Eye (tissue), 1 donor: ENCODE data around the gene KAT7.
A peak's percentile ranks its signal among the peaks of the same experiment; 100 is the strongest.

Experiments used
- DNase-seq: peaks from one replicate; pipeline ENCODE4 v3.0.0-alpha.2; 2015

KAT7 gene

DNA sequence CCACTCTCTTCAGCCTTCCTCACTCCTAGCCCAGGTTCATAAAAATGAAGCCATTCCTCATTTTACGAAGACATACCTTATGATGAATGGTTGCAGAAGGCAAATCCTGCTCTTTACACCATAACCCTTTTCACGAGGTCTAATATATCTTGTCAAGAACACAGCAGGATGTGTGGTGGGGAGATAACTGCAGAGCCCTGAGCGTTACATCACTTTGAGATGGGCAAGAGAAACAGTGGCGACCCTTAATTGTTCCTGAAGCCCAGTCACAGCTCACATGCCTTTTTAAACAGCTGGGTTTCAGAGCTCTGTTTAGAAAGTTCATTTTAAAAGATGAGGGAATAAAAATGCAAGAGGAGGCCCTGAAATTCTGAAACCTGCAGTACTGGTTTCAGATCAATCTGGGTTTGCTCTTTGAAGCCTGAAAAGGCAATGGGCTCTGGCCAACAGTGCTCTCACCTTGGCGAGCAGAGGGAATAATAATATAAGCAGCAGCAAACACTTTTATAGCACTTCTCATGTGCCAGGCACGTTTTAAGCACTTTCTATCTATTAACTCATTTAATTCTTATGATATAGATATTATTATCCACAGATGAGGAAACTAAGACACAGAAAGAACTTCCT is 27.4 kb upstream of the KAT7 start:
- DNase-seq = no peak

DNA sequence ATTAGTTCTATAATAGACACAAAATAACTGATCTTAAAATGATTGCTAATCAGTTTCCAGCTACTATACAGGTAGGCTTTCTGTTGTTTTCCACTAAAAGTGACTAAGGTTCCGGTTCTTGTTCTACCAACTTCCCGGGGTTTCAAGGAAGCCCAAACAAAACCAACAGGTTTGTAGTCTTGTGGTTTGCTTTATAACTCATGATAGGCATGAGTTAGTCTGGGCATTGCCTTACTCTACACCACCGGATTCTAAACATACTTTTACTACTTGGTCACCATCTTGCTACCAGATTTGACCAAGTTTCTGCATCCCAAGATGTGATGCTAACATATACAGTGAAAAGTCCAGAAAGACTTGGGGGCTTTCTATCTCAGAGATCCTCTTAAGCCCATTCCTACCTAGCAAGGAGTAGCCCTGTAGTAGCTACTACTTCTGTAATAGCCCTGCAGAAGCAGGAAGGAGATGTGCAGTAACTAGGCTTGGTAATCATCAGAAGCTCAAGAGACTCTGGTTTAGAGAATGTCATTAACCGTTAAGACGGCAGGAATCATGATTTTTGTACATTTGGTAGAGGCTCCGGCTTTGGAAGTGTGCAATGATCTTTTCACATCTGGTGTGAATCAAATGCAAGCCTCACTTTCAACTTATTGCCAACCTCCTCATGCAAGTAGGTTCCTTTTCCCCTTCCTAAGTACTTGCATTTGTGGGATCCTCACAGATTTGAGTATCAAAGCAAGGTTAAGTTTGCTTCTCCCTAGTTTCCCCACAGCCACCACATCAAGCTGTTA is 26.1 kb upstream of the KAT7 start:
- DNase-seq = peak; percentile 48

DNA sequence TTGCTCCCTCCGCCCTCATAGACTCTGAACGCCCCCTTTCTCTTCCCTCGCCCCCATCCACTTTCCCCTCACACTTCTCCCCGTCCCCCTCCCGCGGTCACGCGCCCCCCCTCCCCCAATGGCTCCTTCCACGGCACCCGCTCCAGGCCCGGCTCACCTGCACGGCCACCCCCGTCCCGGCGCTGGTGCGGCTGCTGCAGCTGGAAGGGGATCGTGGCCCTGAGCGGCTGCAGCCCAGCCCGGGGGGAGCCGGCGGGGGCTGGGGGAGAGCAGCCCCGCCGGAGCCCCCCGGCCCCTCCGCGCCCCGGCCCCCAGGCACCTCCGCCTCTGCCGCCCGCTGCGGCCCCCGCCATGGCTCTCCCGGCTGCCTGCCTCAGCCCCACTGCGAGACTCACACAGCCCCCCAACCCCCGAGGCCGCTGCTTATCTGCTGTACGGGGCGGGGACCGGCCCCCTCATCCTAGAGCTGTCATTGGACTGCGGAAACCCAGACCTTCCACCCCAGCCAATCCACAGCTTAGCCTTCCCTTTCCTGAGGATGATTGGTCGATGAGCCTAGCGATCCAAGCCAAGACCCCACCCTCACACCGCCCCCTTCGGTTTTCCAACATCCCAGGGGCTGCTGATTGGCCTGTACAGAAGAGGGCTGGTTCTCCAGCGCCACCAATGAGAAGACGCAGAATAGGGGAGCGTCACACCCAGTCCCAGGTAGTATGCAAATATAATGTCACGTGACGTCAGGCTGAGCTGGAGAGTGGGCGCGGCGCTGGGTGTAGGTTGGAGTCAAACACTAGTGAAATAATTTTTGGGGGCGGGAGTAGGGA is 24.5 kb upstream of the KAT7 start, which contains the start of gene FAM117A:
TSS of gene FAM117A (minus strand) at position 397 of the 824 bp plus-strand sequence. CDS start at position 353, 44 bp downstream.
- DNase-seq = peak; percentile 99

DNA sequence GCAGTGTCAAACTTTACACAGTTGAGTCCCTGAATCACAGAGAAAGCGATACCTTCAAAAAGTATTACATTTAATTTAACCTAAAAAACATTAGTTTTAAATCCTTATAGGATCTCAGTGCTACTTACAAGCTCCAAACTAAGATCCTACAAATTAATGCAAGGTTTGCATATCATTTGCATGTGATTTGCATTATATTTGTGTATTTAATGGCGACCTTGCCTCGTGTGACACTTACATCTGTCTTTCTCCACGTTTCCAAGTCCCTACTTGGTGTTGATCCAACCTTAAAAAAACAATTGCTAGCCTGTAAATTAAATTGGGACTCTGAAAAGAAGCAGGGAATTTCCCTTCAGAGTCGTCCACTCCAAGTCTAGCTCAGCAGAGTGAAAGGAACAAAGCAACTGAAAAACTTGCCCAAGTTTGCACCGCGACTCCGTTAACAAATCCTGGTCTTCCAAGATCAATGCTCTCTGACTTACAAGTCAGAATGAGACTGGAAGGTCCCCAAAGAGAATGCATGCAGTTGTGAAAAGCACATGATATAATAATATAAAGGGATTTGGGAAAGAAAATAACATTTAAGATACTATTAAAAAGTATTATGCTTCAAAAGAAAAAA is 23.8 kb upstream of the KAT7 start:
- DNase-seq = no peak

DNA sequence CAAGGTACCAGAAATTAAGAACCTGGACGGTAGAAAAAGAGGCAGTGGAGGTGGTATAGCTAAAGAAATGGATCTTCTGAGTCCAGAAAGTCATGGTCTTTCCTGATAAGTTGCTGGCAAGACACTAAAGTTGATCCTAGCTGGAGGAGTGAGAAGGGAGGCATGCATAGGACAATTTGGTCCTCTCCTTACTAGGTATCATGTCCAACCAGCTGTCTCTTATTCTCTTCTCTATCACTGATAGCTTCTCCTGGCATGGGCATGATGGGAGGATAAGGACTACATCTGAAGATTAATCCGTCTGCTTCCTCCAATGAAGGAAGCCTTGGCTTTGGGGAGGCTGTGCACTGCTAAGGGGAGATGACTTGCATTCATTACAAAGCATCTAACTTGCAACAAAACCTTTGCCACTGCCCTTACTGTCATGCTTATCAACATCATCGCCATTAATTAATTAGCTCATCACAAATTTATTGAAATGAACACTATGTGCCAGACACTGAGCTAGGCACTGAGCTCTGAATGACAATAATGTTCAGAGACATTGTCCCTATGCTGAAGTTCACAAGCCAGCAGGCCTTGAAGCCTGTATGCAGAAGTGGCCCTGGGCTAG is 21.5 kb upstream of the KAT7 start:
- no peak for DNase-seq

DNA sequence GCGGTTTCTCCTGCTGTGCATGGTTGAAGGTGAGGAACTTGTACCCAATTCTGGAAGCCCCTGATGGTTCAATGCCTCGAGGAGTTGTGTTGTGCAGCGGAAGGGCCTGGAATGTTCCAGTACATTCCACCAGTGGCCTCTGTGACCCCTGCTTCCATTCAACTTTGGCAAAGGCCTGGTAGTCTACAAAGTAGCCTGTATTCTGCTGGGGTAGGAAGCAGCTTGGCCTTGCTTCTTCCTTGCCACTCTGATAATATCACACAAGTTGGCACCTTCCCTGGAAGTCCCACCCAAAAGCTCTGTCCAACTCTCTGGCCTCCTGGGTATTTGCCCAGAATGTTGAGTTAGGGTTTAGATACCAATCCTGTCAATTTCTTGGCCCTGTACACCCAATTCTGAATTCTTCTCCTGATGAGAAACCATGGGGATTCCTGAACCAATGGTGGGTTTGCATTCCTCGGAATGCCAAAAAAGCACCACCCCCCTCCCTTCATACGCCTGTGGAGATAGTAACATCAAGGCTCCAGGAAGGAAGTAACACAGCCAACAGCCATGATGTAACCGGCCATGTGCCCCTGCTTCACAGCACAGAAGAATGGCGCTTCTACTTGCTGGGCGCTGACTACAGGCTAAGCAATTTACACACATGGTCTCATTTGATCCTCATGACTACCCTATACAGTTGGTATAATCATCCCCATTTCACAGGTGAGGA is 12.8 kb upstream of the KAT7 start:
- DNase-seq = peak; percentile 14

DNA sequence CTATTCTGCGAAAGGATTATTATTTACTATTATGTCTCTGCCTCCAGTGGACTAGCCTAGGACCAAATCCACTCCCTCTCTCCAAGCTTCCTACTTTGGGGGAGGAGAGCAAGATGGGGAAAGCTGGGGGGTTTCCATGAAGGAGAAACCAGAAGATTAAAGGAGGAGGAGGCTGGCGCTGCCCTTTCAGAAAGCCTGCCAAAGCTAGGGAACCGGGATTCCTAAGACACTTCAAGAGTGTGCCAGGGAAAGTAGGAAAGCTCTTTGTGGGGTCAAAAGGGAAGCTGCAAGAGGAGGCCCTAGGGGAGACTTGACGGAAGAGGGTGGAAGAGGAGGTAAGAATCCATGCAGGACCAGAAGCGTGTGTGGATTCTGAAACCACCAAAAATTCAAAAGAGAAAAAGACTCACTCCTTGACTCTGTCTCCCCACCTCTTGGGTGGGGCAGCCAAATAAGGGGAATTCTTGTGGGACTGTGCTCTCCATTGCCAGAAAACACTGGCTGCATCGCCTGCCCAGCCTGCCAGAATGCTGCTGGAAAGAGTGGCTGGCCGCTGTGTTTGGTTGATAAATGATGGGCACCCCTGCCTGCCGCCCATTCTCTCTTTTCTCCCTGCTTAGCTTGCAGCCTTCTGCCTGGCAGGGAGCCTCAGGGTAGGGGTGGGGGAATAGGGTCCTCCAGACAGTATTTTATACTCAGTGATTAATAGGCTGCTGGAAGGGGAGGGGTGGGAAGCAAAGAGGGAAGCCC is 11.8 kb upstream of the KAT7 start:
- no peak for DNase-seq

DNA sequence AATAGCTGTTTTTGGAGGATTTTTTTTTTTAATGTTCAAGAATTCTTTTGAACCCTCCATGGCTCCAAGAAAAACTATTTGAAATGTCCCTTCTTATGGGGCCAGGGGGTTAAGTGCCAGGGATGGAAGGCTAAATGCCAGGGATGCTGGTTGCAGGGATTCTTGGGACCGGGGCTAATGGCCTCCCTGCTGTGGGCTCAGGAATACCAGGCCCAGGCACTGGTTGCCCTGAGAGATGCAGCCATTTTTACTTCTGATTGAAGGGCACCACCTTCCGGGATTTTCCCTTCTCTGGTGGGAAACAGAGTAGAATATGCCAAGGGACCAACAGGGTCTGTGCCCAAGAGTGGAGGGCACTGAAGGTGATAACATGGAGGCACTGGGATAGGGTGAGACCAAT is 10.9 kb upstream of the KAT7 start:
- no peak for DNase-seq

DNA sequence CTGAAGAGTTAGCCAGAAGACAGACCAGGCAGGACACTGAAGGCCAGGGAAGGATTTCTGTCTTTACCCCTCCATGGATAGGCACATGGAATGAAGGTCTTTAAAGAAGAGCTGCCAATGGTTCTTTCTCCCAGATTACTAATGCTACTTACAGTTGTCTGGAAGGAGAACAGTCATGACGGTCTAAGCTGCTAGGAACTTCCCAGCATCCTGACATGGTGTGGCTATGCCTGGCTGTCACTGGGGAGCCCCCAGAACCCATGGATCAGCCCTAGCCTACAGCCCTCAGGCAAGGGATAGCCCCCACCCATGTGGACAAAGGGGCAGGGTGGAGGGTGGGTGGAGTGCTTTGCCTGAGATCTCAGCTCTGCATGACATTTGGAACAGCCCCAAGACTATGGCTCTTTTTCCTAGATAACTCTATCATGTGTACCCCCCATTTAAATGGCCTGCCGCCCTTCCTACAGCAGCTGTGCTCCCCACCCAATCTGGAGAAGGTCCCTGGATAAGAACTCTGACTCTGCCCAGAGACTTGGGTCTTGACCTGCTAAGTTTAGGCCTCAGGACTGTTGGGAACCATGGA is 9.2 kb upstream of the KAT7 start:
- DNase-seq = no peak

DNA sequence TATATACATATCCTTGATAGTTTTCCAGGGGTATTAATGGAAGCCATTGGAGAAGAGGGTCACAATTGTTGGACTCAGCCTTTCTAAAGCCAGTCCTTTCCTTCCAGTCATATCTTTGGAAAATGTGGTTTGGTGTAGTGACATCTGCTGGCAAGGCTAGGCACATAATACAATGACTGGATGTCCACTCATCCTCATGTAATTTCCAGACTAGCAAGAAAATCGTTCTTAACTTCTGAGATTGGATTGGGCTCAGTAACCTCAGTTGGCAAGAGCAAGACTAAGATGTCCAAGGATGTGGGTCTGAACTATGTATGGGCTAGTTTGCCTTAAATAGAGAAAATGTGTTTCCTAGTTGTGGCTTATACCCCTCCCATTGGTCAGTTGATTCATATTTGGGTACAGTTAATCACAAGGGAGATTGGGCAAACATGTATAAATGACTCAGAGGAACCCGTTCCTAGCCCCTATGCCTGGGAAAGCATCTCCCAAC is 8.7 kb upstream of the KAT7 start:
- DNase-seq = peak; percentile 72

DNA sequence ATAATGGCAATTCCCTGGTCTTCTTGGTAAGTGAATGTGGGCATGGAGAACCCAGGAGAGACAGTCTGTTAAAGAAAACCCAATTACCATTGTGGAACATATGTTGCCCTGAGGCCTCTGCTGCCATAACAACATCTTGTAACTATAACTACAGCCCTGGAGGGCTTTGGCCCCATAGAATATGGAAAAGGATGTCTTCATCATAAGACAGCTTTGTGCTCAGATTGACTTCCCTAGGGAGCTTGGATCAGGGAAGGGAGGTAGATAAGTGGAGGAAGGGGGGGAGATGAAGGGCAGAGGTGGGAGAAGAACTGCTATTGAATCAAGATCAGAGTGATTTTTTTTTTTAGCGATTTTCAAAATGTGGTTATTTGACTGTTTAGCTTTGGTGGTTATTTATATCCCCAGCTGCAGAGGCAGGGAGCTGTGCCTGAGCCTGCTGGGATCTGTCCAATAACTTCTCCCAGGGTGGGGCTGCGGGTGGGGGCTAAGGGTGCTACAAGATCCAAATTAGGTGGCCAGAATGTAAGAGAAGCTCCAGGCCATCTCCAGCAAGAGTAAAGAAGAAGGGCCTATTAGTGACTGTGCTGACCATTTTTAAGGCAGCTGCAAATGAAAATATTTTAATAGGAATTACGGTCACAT is 5.3 kb upstream of the KAT7 start:
- peak; percentile 65 for DNase-seq

DNA sequence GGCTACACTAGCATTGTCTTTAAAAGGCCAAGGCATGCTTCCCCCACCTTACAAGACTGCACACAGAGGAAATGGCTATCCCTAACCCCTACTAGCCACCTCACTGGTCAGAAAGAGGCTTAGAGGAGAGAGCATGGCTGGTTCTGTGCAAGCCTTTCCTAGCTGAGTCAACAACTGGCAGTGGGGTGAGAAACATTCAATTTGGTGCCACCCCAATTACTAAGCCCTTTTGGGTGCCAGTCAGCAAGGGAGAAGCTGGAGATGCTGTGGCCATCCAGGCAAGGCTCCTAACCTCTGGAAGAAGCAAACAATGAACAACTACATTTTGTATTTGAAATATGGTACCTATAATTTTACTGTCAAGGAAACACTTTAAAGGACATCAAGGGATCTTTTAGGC is 4.7 kb upstream of the KAT7 start:
- no peak for DNase-seq

DNA sequence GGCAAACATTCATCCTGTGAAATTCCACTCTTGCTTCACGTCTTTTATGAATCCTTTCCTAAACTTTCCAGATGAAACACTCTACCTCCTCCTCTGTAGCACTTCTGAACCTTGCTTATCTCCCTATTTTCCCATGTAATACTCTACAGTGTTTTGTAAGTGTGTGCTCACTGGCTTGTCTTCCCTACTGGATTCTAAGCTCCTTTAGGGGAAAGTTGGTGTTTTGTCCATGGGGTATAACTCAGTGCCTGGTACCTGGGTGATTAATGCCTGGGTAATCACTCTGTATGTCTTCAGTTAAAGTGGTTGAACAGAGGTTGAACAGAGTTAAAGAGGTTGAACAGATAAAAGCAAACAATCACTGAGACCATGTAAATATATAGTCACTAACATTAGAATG is 3.8 kb upstream of the KAT7 start:
- DNase-seq = no peak

DNA sequence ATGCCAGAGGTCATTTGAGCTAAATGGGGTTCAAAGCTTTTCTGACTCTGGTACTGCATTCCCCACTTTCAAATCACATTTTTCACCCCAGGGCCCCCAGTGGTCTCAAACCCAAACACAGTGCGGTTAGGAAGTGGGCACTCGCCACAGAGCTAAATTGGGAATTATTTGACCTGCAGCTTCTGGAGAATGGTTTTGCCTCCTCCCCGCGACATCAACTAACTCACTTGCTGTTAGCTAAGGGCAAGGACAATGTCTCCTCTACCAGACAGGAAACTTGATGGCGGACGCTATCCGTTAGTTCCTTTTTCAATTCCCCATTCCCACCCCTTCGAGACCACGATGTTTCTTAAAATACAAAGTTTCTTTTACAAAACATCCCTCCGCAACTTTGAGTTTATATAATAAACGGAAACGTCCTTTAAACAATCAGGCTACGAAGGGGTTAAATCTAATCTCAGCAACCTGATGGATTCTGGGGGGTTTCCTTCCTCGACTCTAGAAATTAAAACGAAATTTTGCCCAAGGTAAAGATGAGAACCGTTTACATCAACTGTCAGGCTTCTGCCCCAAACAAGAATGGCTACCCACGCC is 500 bp upstream of the KAT7 start:
- no peak for DNase-seq

DNA sequence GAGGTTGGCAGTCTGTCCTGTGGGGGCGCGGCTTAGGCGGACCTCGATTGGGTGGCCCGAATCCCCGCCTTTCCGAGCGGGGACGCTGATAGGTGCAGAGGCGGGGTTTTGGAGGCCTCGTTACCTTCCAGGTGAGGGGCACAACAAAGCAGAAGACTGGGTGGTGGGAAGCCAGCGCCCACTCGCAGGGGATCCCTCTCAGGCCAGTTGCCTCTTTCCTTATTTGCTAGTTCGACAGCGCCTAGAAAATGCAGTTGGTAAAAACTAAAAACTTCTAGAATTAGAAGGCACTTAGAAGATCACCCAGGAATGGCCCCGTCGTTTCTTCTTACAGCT is 730 bp downstream of the KAT7 start:
- no peak for DNase-seq

DNA sequence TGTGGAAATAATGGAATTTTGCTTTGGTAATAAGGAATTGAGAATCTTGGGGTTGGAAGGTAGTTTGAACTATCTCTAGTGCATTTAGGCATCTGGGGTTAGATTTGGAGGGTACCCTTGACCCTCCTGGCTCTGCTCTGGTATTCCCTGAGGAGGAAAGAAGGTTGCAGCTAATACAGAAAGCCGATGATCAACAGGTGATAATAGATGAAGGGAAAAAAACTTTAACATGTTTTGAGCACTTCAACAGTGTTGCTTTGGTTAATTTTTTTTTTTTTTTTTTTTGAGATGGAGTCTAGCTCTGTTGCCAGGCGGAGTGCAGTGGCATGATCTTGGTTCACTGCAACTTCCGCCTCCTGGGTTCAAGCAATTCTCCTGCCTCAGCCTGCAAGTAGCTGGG is 4.8 kb downstream of the KAT7 start:
- DNase-seq = no peak

DNA sequence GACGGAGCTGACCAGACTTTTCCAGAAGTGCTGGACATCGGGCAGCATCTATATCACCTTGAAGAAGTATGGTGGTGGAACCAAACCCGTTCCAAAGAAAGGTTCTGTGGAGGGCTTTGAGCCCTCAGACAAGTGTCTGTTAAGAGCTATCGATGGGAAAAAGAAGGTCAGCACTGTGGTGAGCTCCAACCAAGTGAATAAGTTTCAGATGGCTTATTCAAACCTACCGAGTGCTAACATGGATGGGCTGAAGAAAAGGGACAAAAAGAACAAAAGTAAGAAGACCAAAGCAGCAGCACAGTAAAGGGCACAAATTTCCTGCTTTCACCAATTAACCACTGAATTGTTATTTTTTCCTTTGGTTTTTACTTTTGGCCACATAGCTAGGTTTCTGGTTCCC is 6.9 kb downstream of the KAT7 start:
- no peak for DNase-seq

DNA sequence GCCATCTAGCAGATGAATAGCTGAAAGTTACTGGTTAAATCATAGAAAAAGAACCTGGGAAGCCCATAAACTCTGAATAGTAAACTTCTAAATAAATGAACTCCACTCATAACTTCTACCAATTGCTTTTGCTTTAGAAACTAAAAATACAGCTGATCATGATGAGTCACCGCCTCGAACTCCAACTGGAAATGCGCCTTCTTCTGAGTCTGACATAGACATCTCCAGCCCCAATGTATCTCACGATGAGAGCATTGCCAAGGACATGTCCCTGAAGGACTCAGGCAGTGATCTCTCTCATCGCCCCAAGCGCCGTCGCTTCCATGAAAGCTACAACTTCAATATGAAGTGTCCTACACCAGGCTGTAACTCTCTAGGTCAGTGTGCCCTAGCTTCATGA is 9.7 kb downstream of the KAT7 start:
- no peak for DNase-seq

DNA sequence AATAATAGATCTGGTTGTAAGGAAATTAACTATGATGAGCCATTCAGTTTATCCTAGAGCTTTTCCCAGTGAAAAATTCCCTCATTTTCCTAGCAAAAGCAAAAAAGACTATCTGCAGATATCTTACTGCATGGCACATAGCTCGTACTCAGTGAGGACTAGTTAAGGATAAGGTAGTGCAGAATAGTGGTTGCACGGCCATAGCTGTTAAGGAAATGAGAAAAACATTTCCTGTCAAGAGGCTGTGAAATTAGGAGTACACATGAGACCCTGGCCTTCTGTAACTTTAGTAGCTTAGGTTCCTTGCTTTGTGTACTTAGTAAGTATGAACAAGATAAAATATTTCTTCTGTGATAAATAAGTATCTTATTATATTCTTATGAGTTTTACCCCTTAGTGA is 10.3 kb downstream of the KAT7 start:
- no peak for DNase-seq

DNA sequence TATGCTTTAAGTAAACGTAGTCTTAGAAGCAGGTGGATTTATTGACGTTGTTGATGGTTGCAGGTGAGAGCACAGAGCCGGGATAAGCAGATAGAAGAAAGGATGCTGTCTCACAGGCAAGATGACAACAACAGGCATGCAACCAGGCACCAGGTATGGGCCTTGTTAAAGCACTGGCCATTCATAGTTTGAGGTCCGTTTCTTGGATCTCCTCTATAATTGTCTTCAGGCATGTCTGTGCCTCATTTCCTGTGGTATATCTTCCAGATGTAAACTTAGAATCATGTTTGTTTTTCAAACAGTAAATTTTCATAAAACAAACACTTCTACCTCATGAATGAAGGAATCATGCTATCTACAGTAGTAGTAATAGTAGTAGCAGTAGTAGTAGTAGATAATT is 20.6 kb downstream of the KAT7 start:
- no peak for DNase-seq
